BLaER1 treated with 17β-estradiol and CSF1 and Interleukin-3, amounts not matched to agents 10 nM and 100 nM (cell line): ENCODE measurements around the gene RAB44.
A peak's percentile ranks its signal among the peaks of the same experiment; 100 is the strongest.

ENCODE experiments used
- H3K27ac ChIP-seq, 11 experiments: shearing (Covaris generic); formaldehyde crosslinking; 2 replicates each; pipeline ENCODE4 v1.8.1; 2022
- H3K27me3 ChIP-seq, 11 experiments: shearing (Covaris generic); formaldehyde crosslinking; 2 replicates each; pipeline ENCODE4 v1.8.1; 2022
- H3K36me3 ChIP-seq, 11 experiments: shearing (Covaris generic); formaldehyde crosslinking; 2 replicates each; pipeline ENCODE4 v1.8.1; 2022
- H3K4me1 ChIP-seq, 10 experiments: shearing (Covaris generic); formaldehyde crosslinking; 2 replicates each; pipeline ENCODE4 v1.8.1; 2022
- H3K4me2 ChIP-seq, 11 experiments: shearing (Covaris generic); formaldehyde crosslinking; 2 replicates each; pipeline ENCODE4 v1.8.1; 2022
- H3K4me3 ChIP-seq, 10 experiments: shearing (Covaris generic); formaldehyde crosslinking; 2 replicates each; pipeline ENCODE4 v1.8.1; 2022
- H3K9ac ChIP-seq, 11 experiments: shearing (Covaris generic); formaldehyde crosslinking; 2 replicates each; pipeline ENCODE4 v1.8.1; 2022
- H3K9me3 ChIP-seq, 11 experiments: shearing (Covaris generic); formaldehyde crosslinking; replicated peaks in 1 of 11; 2 replicates each; pipeline ENCODE4 v1.8.1; 2022
- H4K20me1 ChIP-seq, 11 experiments: shearing (Covaris generic); formaldehyde crosslinking; 2 replicates each; pipeline ENCODE4 v1.8.1; 2022
- Cebpa-rat ChIP-seq, 11 experiments: shearing (Covaris generic); IDR thresholded peaks; 2 replicates each; pipeline ENCODE4 v1.8.1; 2022

The RAB44 gene

DNA sequence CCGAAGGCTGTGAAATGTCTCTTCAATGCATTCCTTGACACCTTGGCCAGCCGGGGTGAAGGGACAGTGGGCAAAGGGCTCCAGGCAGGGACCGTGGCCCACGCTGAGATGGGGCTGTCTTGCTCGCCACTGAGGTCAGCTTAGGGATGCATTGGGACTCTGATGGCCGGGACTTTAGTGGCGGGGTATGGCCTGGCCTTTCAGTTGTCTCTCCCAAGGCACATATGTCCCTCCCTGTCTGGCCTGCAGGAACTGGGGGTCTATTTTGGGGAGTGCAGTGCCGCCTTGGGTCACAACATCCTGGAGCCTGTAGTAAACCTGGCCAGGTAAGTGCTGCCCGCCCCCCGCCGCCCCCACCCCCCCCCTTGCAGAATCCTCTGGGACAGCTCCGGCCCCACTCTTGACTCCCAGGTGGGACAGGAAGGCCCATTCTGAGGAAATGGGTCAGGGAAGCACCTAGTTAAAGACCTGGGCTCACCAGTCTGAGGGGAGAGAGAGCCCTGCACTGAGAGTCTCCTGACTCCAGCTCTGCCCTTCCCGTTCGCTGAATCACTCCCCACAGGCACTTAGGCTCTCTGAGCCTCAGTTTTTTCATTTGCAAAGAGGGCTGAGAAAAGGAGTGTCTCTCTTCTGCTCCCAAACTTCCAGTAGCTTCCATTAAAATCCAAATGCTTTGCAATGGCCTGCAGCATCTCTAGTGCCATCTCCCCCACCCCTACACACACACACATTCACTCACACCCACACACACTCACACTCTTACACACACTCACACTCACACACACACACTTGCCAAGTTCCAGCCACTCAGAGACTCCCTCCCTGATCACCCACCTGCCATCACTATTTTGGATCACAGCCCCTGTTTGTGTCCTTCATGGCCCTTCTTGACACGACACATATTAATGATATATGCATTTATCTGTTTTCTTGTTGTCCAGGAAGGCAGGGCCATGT lies 33.1 kb downstream of the RAB44 start:
- TF ChIP-seq Cebpa-rat (IDR thresholded peaks at IDR 0.05) = no peak
- Histone ChIP-seq H3K27me3 (peaks cover 0 to 4% (median 0%) of the 10 kb centered on the region in 11 experiments; a peak in 1 of 22 replicates), H3K9ac (no peak overlapping the region), H3K4me3 (no peak overlapping the region), H3K4me2 (no peak overlapping the region), H4K20me1 (no peaks in the 10 kb centered on the region), H3K4me1 (peaks cover 50 to 76% (median 67%) of the 10 kb centered on the region in 10 experiments), H3K36me3 (no peaks in the 10 kb centered on the region), H3K27ac (no peak overlapping the region), H3K9me3 (no peaks in the 10 kb centered on the region)

DNA sequence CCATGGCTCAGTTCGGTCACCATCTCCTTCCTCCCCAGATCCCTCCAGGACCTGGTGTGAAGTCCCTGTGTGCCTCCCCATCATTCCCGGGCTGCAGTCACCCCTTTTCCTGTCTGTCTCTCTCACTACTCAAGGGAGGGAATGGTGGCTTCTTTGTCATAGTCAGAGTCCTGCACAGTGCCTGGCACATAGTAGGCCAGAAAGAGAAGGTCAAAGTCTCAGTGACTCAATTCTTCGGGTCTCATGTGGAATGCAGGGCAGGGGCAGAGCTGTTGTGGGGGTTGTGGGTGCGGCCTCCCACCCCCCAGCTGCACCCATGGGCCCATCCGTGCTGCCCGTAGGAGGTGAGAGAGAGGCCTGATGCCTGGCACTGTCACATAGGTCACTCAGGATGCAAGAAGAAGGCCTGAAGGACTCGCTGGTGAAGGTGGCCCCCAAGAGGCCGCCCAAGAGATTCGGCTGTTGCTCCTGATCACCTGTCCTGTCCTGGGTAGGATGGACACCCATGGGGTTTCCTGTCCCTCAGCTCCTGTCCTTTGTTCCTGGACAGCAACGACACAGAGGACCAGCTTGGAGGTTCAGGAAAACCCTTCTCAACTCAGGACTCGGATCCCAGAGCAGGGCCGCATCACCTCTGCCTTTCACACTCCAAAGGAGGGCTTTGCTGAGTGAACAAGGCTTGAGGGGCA lies 34.1 kb downstream of the RAB44 start:
- no peak overlapping the region for H3K9ac ChIP-seq
- H3K9me3 ChIP-seq = no peaks in the 10 kb centered on the region
- no peak overlapping the region for H3K27ac ChIP-seq
- TF ChIP-seq Cebpa-rat (IDR thresholded peaks at IDR 0.05) = no peak
- no peak overlapping the region for H3K4me3 ChIP-seq
- peaks cover 0 to 4% (median 0%) of the 10 kb centered on the region in 11 experiments; a peak in 1 of 22 replicates for H3K27me3 ChIP-seq
- H3K4me1 ChIP-seq = peaks cover 50 to 75% (median 66%) of the 10 kb centered on the region in 10 experiments
- no peak overlapping the region for H3K4me2 ChIP-seq
- H3K36me3 ChIP-seq = no peaks in the 10 kb centered on the region
- H4K20me1 ChIP-seq = no peaks in the 10 kb centered on the region

DNA sequence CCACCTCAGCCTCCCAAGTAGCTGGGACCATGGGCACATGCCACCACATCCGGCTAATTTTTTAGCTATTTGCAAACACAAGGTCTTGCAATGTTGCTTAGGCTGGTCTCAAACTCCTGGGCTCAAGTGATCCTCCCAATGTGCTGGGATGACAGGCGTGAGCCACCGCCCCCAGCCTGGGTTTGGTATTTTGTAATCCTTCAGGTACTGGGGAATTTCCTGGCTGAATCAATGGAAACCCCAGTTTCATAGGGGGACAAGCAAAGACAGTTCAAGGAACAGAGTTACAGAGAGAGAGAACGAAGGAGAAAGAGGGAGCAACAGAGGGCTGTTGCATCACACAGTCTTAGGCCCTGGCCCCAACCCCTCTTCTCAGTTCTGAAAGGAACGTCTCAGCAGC lies 35.7 kb downstream of the RAB44 start:
- H3K9me3 ChIP-seq = no peaks in the 10 kb centered on the region
- H4K20me1 ChIP-seq = no peaks in the 10 kb centered on the region
- peak overlapping the region in 6 of 11 experiments; percentile 1 to 70 (median 24); a peak in 11 of 22 replicates for H3K4me2 ChIP-seq
- H3K27me3 ChIP-seq = peaks cover 0 to 4% (median 0%) of the 10 kb centered on the region in 11 experiments; a peak in 1 of 22 replicates
- no peak overlapping the region for H3K9ac ChIP-seq
- H3K4me3 ChIP-seq = no peak overlapping the region
- H3K27ac ChIP-seq = no peak overlapping the region
- no peak for TF ChIP-seq Cebpa-rat (IDR thresholded peaks at IDR 0.05)
- peaks cover 43 to 74% (median 64%) of the 10 kb centered on the region in 10 experiments for H3K4me1 ChIP-seq
- no peaks in the 10 kb centered on the region for H3K36me3 ChIP-seq

DNA sequence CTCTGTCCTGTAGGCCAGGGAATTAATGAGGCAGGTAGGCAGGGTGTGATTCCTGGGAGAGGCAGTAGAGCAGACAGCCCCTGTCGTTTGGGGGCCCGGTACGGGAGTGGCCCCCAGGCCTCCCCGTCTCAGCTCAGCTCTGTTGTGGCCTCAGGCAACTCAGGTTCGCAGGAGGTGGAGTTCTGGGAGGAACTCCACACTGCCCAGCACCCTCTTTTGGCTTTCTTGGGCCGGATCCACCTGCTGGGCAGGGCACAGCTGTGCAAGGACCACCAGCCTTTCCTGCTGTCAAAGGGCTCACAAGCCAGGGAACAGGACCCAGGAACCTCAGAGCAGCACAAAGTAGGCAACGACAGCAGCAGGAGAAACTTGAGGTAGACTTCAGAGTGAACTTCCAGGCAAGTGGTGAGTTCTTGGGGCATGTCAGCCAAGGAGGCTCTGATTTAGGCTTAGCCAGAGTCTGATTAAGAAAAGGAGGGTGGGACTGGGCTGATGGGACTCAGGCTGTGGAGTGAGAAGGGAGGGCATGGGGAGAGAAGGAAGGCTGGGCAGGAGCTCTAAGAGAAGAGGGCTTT lies 36.9 kb downstream of the RAB44 start:
- H3K36me3 ChIP-seq = no peaks in the 10 kb centered on the region
- H3K4me3 ChIP-seq = no peak overlapping the region
- peak overlapping the region in 5 of 11 experiments; percentile 1 to 54 (median 13); a peak in 6 of 22 replicates for H3K9ac ChIP-seq
- no peaks in the 10 kb centered on the region for H4K20me1 ChIP-seq
- H3K4me1 ChIP-seq = peaks cover 38 to 70% (median 56%) of the 10 kb centered on the region in 10 experiments
- H3K27ac ChIP-seq = peak overlapping the region in 4 of 11 experiments; percentile 16 to 67 (median 28); a peak in 8 of 22 replicates
- H3K4me2 ChIP-seq = peak overlapping the region; percentile 51 to 81 (median 70)
- TF ChIP-seq Cebpa-rat (IDR thresholded peaks at IDR 0.05) = no peak
- H3K9me3 ChIP-seq = no peaks in the 10 kb centered on the region
- H3K27me3 ChIP-seq = peaks cover 0 to 4% (median 0%) of the 10 kb centered on the region in 11 experiments; a peak in 1 of 22 replicates

DNA sequence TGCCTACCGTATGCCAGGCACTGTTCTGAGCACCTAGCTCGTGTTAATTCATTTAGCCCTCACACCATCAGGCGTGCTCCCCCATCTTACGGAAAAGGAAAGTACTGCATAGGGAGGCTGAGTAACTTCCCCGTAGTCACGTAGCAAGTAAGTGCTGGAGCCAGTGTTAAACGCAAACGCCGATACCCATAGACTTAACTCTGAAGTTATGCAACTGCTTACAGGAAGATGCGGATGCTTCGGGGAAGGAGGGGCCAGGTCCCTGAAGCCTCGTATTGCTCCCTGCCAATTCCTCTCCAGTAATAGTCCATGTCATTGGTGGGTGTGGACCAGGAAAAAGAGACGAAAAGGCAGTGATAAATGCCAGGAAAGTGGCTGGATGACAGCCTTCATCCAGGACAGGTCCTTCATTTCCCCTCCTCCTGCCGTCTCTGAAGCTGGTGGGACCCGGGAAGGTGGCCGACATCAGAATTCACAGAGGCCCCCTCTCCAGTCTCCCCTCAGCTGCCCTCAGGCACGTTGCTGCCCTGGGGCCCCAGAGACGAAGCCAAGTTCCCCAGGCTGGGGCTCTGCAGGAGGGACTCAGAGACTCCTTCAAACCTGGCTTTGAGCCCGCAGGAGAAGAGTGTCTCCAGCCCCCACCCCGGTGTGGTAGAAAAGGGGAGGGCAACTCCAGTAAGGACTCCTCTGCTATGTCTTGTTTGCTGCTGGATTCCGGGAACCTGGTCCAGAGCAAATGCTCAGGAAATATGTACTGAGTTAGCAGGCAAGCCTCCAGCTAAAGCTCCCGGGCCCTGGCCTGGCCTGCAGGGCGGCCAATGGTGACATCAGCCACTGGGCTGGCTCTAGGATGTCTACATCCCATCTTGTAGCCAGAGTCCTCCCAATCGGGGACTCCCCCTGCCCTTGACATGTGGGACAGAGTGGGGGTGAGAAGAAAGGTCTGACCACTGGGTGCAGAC lies 37.8 kb downstream of the RAB44 start:
- Histone ChIP-seq H3K4me2 (peak overlapping the region; percentile 51 to 81 (median 70)), H3K36me3 (no peaks in the 10 kb centered on the region), H3K4me1 (peaks cover 43 to 74% (median 58%) of the 10 kb centered on the region in 10 experiments), H3K27me3 (peaks cover 0 to 4% (median 0%) of the 10 kb centered on the region in 11 experiments; a peak in 1 of 22 replicates), H3K27ac (peak overlapping the region in 5 of 11 experiments; percentile 16 to 67 (median 40); a peak in 9 of 22 replicates), H3K4me3 (no peak overlapping the region), H3K9ac (peak overlapping the region in 7 of 11 experiments; percentile 1 to 54 (median 28); a peak in 7 of 22 replicates), H3K9me3 (no peaks in the 10 kb centered on the region), H4K20me1 (no peaks in the 10 kb centered on the region)
- peak in 4 of 11 experiments; percentile 12 to 23 (median 19); a peak in 3 of 22 replicates for TF ChIP-seq Cebpa-rat (IDR thresholded peaks at IDR 0.05)

DNA sequence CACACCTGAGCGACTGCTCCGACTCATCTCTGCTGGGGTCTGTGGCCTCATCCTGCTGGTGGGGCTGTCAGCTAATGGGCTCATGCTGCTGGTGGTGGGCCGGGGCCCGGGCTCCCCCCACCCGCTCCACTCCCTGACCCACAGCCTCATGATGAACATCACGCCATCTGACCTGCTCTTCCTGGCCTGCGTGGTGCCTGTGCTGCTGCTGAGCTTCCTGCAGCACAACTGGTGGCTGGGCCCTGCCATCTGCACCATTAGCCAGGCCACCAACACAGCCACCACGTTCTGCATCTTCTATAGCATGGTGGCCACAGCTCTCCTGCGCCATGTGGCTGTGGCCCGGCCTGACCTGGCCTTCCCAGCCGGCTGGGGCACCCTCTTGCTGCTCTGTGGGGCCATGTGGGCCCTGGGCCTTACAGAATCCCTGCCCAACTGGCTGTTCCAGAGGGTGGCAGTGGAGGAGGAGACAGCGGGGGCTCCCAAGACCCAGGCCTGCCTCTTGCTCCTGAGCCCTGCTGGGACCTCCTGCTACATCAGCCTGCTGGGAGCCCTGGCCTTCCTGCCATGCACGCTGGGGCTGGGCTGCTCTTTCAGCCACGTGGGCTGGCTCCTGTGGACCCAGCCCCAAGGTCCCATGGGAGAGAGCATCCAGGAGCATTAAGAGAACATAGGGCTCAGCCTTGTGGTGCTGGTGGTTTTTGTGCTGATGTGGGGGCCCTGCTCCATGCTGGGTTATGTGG lies 39.6 kb downstream of the RAB44 start:
- Histone ChIP-seq H3K4me2 (peak overlapping the region; percentile 3 to 81 (median 68); a peak in 20 of 22 replicates), H3K27me3 (peaks cover 0 to 4% (median 0%) of the 10 kb centered on the region in 11 experiments; a peak in 1 of 22 replicates), H3K9ac (peak overlapping the region in 4 of 11 experiments; percentile 4 to 50 (median 17); a peak in 7 of 22 replicates), H3K4me3 (no peak overlapping the region), H3K9me3 (no peaks in the 10 kb centered on the region), H3K27ac (peak overlapping the region in 6 of 11 experiments; percentile 11 to 37 (median 23); a peak in 7 of 22 replicates), H3K36me3 (no peaks in the 10 kb centered on the region), H3K4me1 (peaks cover 51 to 92% (median 73%) of the 10 kb centered on the region in 10 experiments), H4K20me1 (no peaks in the 10 kb centered on the region)
- TF ChIP-seq Cebpa-rat (IDR thresholded peaks at IDR 0.05) = no peak

DNA sequence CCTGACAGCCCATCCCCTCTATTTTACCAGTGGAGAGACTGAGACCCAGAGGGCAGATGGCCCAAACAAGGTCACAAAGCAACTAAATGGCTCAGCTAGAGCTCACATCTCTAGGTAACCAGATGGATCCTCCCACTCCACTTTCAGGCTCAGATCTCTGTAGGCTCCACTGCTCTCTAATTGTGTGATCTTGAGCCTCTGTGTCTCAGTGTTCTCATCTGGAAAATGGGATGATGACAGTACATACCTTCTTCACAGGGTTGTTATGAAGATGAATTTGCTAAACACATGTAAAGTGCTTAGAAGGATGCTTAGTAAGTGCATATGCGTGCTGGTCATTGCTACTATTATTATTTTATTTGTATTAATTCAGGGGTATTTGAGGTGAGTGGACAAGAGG lies 40.5 kb downstream of the RAB44 start:
- H3K4me2 ChIP-seq = peak overlapping the region in 9 of 11 experiments; percentile 52 to 81 (median 69); a peak in 18 of 22 replicates
- H3K27me3 ChIP-seq = peaks cover 0 to 4% (median 0%) of the 10 kb centered on the region in 11 experiments; a peak in 1 of 22 replicates
- H4K20me1 ChIP-seq = no peaks in the 10 kb centered on the region
- H3K36me3 ChIP-seq = no peaks in the 10 kb centered on the region
- H3K9me3 ChIP-seq = no peaks in the 10 kb centered on the region
- no peak overlapping the region; a peak in 1 of 22 replicates for H3K27ac ChIP-seq
- peak overlapping the region in 2 of 11 experiments; percentile 9 to 50; a peak in 1 of 22 replicates for H3K9ac ChIP-seq
- no peak overlapping the region for H3K4me3 ChIP-seq
- TF ChIP-seq Cebpa-rat (IDR thresholded peaks at IDR 0.05) = no peak
- peaks cover 56 to 94% (median 80%) of the 10 kb centered on the region in 10 experiments for H3K4me1 ChIP-seq
